DOHH2 (cell line): Measurements from ENCODE around the gene SPDYC.
"Not testable (repeated sequence)": the region's sequence is repeated elsewhere in the genome, so short reads cannot be mapped to it uniquely, and the experiment has no call there.

Experiments
- H3F3A ChIP-seq: fragments of 200-600 bp; sonication (generic), shearing (Covaris generic); 2 replicates; pipeline ENCODE4 v1.6.0; 2016; ENCODE audit warnings: antibody characterized with exemption, mild to moderate bottlenecking; ENCODE audit not compliant: control insufficient read depth, insufficient read depth
- H3K27ac ChIP-seq: fragments of 200-600 bp; sonication (generic); 2 replicates; pipeline ENCODE4 v1.5.1; 2014; ENCODE audit warnings: low read depth, mild to moderate bottlenecking, low read length, moderate library complexity
- H3K27me3 ChIP-seq: fragments of 200-600 bp; sonication (generic); 2 replicates; pipeline ENCODE4 v1.6.1; 2014; ENCODE audit warnings: mild to moderate bottlenecking, low read length, mixed read lengths; ENCODE audit not compliant: control insufficient read depth
- H3K36me3 ChIP-seq: fragments of 200-600 bp; sonication (generic); 2 replicates; pipeline ENCODE4 v1.6.1; 2014; ENCODE audit warnings: mild to moderate bottlenecking, low read length, moderate library complexity, mixed read lengths; ENCODE audit not compliant: control insufficient read depth
- H3K4me1 ChIP-seq: fragments of 200-600 bp; sonication (generic); 2 replicates; pipeline ENCODE4 v1.6.1; 2014; ENCODE audit warnings: mild to moderate bottlenecking, low read length, mixed read lengths; ENCODE audit not compliant: control insufficient read depth
- H3K4me2 ChIP-seq: fragments of 200-600 bp; sonication (generic); 2 replicates; pipeline ENCODE4 v1.6.0; 2014; ENCODE audit warnings: mild to moderate bottlenecking, low read length, moderate library complexity
- H3K4me3 ChIP-seq: fragments of 200-600 bp; sonication (generic); 2 replicates; pipeline ENCODE4 v1.5.1; 2014; ENCODE audit warnings: mild to moderate bottlenecking, low read length, mixed read lengths
- H3K79me2 ChIP-seq: fragments of 200-600 bp; sonication (generic); 2 replicates; pipeline ENCODE4 v1.6.1; 2014; ENCODE audit warnings: mild to moderate bottlenecking, low read length, mixed read lengths; ENCODE audit not compliant: control insufficient read depth
- H3K9me2 ChIP-seq: fragments of 200-600 bp; sonication (generic); replicated peaks from 2 replicates; pipeline ENCODE4 v1.6.1; 2014; ENCODE audit warnings: mild to moderate bottlenecking, low read length, mixed read lengths; ENCODE audit not compliant: control insufficient read depth
- H3K9me3 ChIP-seq: fragments of 200-600 bp; sonication (generic); 2 replicates; pipeline ENCODE4 v1.6.1; 2014; ENCODE audit warnings: antibody characterized with exemption, low read length, mixed read lengths; ENCODE audit not compliant: control insufficient read depth, insufficient read depth
- H4K20me1 ChIP-seq: fragments of 200-600 bp; sonication (generic); 2 replicates; pipeline ENCODE4 v1.6.0; 2014; ENCODE audit warnings: low read depth, mild to moderate bottlenecking, antibody characterized with exemption, low read length, moderate library complexity; ENCODE audit not compliant: control insufficient read depth, insufficient read depth
- EZH2phosphoT487 ChIP-seq: fragments of 200-600 bp; sonication (generic); IDR thresholded peaks from 2 replicates; pipeline ENCODE4 v1.6.1; 2017; ENCODE audit warnings: borderline replicate concordance, mild to moderate bottlenecking, antibody characterized with exemption, low read length, moderate library complexity, mixed read lengths
- TF ChIP-seq, protein P1 (sequence below): fragments of 200-600 bp; sonication (generic); IDR thresholded peaks from one replicate; pipeline ENCODE4 v1.5.1; 2014; ENCODE audit warnings: antibody characterized with exemption, mild to moderate bottlenecking, low read depth, low read length; ENCODE audit not compliant: poor library complexity, severe bottlenecking

Gene SPDYC

DNA sequence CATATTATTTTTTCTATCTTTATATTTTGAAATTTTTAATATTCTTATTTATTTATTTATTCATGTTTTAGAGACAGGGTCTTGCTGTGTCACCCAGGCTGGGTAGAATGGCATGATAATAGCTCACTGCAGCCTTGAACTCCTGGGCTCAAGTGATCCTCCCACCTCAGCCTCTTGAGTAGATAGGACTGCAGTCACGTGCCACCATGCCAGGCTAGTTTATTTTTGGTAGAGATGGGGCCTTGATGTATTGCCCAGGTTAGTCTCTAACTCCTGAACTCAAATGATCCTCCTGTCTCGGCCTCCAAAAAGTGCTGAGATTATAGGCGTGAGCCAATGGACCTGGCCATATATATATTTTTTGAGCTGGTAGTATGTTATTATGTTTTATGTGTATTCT lies 2.4 kb upstream of the SPDYC start:
- Histone ChIP-seq H3K27me3 (no peaks in the 10 kb centered on the region), H3K9me3 (no peaks in the 10 kb centered on the region), H3K36me3 (no peaks in the 10 kb centered on the region), H3F3A (no peaks in the 10 kb centered on the region; the same call in 1 of the 2 replicates), H3K4me2 (no peak overlapping the region), H3K9me2 (no peaks in the 10 kb centered on the region), H3K79me2 (no peaks in the 10 kb centered on the region), H3K4me3 (no peak overlapping the region), H3K4me1 (peaks cover 29% of the 10 kb centered on the region), H4K20me1 (no peaks in the 10 kb centered on the region), H3K27ac (no peak overlapping the region)
- TF ChIP-seq EZH2phosphoT487, result no peak
- TF ChIP-seq, protein P1, sequence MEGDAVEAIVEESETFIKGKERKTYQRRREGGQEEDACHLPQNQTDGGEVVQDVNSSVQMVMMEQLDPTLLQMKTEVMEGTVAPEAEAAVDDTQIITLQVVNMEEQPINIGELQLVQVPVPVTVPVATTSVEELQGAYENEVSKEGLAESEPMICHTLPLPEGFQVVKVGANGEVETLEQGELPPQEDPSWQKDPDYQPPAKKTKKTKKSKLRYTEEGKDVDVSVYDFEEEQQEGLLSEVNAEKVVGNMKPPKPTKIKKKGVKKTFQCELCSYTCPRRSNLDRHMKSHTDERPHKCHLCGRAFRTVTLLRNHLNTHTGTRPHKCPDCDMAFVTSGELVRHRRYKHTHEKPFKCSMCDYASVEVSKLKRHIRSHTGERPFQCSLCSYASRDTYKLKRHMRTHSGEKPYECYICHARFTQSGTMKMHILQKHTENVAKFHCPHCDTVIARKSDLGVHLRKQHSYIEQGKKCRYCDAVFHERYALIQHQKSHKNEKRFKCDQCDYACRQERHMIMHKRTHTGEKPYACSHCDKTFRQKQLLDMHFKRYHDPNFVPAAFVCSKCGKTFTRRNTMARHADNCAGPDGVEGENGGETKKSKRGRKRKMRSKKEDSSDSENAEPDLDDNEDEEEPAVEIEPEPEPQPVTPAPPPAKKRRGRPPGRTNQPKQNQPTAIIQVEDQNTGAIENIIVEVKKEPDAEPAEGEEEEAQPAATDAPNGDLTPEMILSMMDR, result no peak

GRCh38 chr11:65169164-65169641 lies 830 bp upstream of the SPDYC start:
- H3K4me3 ChIP-seq, result peak overlapping the region; percentile 41
- H3K4me1 ChIP-seq, result peaks cover 29% of the 10 kb centered on the region
- peaks cover 2% of the 10 kb centered on the region for H3F3A ChIP-seq
- H3K27ac ChIP-seq, result peak overlapping the region; percentile 71
- H3K9me2 ChIP-seq, result no peaks in the 10 kb centered on the region
- no peaks in the 10 kb centered on the region for H3K27me3 ChIP-seq
- H3K79me2 ChIP-seq, result no peaks in the 10 kb centered on the region
- H3K36me3 ChIP-seq, result no peaks in the 10 kb centered on the region
- no peaks in the 10 kb centered on the region for H4K20me1 ChIP-seq
- no peak for TF ChIP-seq EZH2phosphoT487
- TF ChIP-seq, protein P1, result no peak
- no peaks in the 10 kb centered on the region for H3K9me3 ChIP-seq
- H3K4me2 ChIP-seq, result peak overlapping the region; percentile 66

DNA sequence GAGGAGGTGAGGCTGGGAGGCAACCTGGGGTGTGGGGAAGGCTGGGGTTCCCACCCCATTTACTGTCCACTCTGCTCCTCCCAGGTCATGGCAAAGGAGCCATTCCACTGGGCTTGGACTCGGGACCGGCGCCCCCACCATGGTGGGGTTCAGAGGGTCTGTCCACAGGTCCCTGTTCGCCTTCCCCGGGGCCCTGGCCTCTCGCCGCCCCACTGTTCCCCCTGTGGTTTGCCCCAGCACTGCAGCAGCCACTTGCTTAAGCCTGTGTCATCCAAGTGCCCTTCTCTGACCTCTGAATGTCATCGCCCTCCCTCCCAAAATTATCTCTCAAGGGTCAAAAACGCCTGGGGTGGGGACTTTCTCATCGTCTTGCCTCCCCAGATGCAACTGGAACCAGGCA lies 2.6 kb downstream of the SPDYC start:
- H3K4me1 ChIP-seq, result peaks cover 19% of the 10 kb centered on the region
- no peaks in the 10 kb centered on the region for H3K9me3 ChIP-seq
- no peaks in the 10 kb centered on the region for H3K9me2 ChIP-seq
- H3K4me3 ChIP-seq, result no peak overlapping the region
- no peak overlapping the region for H3K4me2 ChIP-seq
- peaks cover 2% of the 10 kb centered on the region for H3F3A ChIP-seq
- no peak for TF ChIP-seq EZH2phosphoT487
- TF ChIP-seq, protein P1, result no peak
- no peaks in the 10 kb centered on the region for H3K36me3 ChIP-seq
- H3K79me2 ChIP-seq, result no peaks in the 10 kb centered on the region
- no peaks in the 10 kb centered on the region for H4K20me1 ChIP-seq
- H3K27me3 ChIP-seq, result no peaks in the 10 kb centered on the region
- H3K27ac ChIP-seq, result no peak overlapping the region

GRCh38 chr11:65174571-65175010 lies 4.6 kb downstream of the SPDYC start:
- not testable (repeated sequence) for H3K4me1 ChIP-seq, H3K27me3 ChIP-seq, H3K27ac ChIP-seq, H3K4me3 ChIP-seq, H4K20me1 ChIP-seq, H3K36me3 ChIP-seq, H3K79me2 ChIP-seq, H3K9me2 ChIP-seq, H3K4me2 ChIP-seq, H3K9me3 ChIP-seq, H3F3A ChIP-seq
